DMS153 (cell line): ENCODE data around the gene ACTR1A.
"Not testable (repeated sequence)": the region's sequence is repeated elsewhere in the genome, so short reads cannot be mapped to it uniquely, and the experiment has no call there.

Experiments used
- DNase-seq: peaks from one replicate; lab custom pipeline; 2025; lab: John Stamatoyannopoulos, UW

Gene ACTR1A

DNA sequence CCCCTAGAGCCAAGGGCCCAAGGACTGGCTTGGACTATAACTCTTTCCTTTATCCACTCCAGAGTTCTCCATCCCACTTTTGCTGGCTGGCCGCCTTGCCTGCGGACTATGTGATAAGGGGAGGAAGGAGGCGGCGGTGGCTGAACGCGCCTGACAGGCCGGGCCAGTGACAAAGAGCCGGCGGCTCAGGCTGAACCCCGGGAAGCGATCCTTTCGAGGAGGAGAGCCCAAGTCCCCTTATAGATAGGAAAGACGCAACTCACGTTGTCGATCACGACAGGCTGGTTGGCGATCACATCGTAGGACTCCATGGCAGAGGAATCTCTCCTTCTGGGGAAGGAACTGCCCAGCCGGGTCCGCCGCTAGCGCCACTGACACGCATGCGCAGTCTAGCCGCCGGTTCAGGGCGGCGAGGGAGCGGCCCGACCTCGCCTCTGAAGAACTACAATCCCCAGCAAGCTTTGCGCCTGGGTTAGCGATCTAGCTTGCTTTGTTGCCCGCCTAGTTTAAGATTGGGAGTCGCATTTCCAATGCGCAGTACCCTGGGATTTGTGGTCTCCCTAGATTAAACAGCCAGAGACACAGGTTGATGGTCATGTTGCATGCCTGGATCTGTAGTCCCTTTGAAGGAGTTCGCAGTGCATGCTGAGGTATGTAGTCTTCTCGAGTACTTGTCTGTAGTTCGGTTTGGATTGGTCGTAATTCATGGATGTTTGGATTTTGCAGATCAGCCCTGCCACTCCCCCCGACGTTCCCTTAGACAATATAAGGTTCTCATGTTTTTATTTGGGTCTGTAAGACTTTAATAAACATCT lies at the start of gene ACTR1A:
ACTR1A (minus strand) TSS at position 376 of the 815 bp plus-strand sequence; CDS start at position 311, 65 bp downstream.
- peak; percentile 100 for DNase-seq

DNA sequence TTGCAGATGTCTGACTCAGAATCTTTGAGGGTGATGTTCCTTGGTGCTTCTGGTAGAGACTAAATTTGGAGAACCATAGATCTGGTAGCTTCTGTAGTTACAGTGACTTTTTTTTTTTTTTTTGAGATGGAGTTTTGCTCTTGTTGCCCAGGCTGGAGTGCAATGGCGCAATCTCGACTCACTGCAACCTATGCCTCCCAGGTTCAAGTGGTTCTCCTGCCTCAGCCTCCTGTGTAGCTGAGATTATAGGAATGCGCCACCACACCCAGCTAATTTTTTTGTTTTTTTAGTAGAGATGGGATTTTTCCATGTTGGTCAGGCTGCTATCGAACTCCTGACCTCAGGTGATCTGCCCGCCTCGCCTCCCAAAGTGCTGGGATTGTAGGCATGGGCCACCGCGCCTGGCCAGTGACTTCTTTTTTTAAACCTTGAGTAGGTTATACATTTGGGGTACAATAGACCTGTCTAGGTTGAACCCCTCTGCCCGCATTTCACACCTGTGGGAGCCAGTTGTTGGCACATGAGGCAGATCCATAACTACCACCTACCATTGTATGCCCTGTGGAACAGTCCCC lies 48.2 kb upstream of the ACTR1A start:
- DNase-seq = no peak

- DNase-seq = no peak
These were observed 47.0 kb upstream of the ACTR1A start for GRCh38 chr10:102549549-102549948.

- no peak for DNase-seq
These were observed 44.3 kb upstream of the ACTR1A start for GRCh38 chr10:102546606-102547320.

DNA sequence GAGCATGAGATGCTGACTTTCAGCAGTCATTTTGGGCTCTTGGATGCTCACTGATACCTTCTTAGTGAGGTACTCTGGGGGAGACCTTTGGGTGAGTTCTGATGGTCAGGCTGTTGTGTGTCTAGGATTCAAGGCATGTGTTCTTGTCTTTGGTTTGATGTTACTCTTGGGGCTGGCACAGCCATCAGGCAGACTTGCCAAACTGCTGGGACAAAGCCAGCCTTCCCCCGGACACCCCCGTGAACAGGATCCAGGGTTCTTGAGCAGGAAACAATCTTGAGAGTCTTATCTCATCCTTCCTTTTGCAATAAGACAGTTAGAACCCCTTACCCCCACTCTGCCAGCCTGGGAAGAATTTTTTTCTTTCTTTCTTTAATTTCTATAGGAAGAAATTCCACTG lies 43.5 kb upstream of the ACTR1A start:
- DNase-seq = no peak

- no peak for DNase-seq
These were observed 42.9 kb upstream of the ACTR1A start for GRCh38 chr10:102545265-102545871.

DNA sequence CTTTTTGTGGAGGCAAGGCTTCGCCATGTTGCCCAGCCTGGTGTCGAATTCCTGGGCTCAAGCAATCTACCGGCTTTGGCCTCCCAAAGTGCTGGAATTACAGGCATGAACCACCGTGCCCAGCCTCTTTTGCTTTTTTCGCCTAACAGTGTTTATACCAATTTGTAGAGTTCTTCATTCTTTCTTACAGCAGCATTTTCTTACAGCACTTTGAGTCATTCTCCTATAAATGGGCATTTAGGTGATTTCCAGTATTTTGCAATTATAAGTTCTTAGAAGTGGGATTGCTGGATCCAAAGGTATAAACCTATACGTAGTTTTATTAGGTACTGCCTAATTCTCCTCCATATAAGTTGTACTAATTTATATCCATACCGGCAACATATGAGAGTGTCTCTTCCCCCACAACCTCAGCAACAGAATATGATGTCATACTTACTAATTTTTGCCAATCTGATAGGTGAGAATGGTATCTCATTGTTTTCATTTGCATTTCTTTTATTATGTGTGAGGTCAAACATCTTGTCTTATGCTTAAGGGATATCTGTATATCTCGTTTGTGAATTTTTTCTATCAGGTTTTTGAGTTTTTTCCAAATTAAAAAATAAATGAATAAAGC lies 40.4 kb upstream of the ACTR1A start:
- no peak for DNase-seq

DNA sequence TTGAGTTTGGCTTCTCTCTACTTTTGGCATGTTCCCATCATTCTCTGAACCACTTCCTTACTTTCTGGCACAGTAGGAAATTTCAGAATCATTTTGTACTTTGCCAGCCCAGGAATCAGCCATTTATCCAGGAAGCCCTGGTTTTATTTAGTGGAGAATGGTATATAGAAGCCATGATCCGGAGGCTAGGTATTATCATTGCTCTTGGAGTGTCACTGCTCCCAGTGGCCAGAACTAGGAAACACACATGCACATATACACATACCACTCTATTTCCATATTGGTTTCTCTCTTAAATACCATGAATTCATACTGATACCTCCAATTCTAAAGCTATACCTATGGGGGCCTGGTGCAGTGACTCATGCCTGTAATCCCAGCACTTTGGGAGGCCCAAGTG lies 37.5 kb upstream of the ACTR1A start:
- no peak for DNase-seq

DNA sequence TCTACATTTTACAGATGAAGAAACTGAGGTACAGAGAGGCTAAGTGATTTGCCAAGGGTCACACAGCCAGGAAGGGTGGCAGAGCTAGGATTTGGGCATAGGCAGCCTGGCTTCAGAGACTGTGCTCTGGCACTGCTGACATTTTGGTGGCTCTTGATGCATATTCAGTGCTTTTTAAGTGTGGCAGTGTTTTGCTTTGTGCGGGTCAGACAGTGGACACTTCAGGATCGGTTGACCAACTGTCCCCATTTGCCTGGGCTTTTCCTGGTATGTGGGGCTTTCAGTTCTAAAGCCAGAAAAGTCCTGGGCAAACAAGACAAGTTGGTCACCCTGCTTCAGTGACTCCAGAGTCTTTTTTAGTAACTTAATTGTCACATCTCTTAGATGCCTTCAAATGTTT lies 36.3 kb upstream of the ACTR1A start:
- DNase-seq = no peak

DNA sequence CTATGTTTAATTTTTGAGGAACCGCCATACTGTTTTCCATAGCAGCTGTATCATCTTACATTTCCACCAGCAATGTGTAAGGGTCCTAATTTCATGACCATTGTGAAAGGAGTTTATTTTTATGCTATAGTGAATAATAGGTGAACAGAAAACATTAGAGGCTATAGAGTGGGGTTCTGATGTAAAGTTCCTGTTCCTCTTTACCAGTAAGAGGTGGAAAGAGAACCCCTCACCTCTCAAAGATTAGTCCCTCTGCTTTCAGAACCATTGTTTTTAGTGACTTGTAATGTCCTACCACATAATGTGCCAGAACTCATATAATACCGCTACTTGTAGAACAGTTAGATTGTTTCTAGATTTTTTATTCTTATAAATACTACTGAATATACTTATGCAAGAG lies 35.4 kb upstream of the ACTR1A start:
- DNase-seq = no peak

DNA sequence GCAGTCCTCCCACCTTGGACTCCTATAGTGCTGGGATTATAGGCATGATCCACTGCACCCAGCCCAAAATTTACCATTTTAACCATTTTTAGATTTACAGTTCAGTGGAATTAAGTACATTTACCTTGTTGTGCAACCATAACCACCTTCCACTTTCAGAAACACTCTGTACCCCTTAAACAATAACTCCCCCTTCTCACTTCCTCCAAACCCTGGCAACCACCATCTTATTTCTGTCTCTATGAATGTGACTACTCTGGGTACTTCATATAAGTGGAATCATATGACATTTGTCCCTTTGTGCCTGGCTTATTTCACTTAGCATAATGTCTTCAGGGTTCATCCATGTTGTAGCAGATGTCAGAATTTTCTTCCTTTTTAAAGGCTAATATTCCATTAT lies 34.9 kb upstream of the ACTR1A start:
- DNase-seq = no peak

DNA sequence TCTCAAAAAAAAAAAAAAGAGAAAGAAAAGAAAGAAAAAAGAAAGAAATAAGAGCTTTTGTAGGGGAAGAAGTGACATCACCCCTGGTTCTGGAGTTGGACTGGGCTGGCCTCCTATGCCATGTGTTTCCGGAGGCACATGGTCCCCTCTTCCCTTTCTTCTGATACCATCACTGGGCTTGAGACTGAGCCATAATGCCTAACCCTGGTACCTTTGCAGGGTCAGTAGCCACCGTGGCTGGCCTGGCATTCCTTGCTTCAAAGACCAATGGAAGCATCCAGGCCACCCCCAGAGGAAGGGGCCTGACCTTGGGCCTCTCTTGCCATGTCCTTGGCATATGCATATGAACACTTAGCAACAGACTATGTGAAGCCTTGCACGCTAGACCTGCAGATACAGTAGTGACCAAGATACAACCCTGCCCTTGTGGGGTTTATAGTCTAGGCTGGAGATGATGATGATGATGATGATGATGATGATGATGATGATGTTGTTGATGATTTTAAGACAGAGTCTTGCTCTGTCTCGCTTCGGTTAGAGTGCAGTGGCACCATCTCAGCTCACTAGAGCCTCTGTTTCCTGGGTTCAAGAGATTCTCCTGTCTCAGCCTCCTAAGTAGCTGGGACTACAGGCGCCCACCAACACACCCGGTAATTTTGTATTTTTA lies 33.1 kb upstream of the ACTR1A start:
- DNase-seq = no peak

DNA sequence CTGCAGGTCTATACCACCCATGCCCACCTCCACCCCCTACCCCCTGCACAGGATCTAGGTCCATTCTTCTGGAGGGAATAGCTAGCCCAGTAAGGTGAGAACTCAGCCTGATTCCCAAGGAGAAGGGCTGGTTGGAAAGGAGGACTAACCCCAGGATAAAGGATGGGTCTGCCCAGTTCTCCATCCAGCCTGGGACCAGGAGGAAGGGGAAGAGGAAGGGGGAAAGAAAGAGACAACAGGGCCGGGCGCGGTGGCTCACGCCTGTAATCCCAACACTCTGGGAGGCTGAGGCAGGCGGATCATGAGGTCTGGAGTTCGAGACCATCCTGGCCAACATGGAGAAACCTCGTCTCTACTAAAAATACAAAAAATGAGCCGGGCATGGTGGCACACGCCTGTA lies 32.5 kb upstream of the ACTR1A start:
- not testable (repeated sequence) for DNase-seq

GRCh38 chr10:102534333-102534732 lies 31.8 kb upstream of the ACTR1A start:
- DNase-seq = no peak

- DNase-seq = no peak
These were observed 25.0 kb upstream of the ACTR1A start for GRCh38 chr10:102527546-102527945.

GRCh38 chr10:102524746-102525145 lies 22.2 kb upstream of the ACTR1A start:
- DNase-seq = no peak

DNA sequence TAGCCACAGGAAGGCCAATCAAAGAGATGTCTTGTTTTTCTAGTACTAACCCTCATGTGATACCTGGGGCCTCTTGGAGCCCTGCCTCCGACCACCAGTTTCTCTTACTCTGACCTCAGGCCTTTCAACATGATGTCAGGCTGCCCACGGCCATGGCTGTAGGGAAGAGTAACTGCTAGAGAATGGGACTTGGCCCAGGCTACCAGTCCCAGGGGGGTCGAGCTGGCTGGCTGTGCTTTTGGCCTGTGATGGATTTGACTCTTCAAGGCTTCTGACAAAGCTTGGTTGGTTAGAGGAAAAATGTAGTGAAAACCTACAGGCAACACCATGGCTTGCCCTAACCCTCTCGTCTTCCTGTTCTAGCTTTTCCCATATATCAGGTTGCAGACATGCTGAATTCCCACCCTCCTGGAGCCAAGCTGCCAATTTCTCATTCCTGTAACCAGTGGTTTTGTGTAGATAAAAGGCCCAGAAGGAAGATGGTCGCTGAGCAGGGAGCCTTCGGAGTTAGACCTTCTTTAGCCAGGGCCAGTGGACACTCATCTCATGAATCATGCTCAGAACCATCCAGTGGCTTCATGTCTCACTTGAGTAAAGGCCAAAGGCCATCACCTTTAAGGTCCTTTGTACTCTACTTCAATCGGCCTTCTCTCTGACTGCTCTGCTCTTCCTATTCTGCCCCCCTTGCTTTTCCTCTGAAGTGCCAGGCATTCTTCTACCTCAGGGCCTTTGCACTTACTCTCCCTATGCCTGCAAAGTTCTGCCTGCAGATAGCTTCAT lies 20.9 kb upstream of the ACTR1A start:
- no peak for DNase-seq

DNA sequence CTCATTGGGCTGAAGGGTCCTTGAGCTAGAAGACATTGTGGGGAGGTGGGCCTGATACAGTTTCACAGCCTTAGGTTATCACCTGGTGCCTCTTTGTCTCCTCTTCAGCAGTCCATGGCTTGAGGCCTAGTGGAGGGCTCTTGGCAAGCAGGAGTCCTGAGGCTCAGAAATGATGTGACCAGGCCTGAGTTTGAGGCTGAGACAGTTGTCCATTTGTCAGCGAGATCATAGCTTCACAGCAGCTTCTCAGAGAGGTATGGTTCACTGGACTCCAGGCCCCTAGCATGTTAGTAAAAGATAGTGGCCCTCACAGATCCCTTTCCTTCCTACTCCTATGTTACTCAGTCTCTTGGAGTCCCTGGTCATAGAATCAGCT lies 20.4 kb upstream of the ACTR1A start:
- no peak for DNase-seq

DNA sequence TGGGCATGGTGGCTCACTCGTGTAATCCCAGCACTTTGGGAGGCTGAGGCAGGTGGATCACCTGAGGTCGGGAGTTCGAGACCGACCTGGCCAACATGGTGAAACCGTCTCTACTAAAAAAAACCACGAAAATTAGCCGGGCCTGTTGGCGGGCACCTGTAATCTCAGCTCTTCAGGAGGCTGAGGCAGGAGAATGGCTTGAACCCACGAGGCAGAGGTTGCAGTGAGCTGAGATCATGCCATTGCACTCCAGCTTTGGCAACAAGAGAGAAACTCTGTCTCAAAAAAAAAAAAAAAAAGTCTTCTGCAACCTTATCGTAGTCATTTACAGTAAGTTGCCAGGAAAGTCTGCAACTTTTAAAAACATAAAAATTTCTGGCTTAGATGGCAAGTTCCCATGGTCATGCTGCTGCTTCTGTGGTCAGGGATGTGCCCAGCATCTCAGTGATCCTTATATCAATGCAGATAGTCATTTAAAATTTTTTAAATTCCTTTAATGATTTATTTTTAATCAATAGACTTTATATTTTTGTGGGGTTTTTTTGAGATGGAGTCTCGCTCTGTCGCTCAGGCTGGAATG lies 16.8 kb upstream of the ACTR1A start:
- no peak for DNase-seq

- no peak for DNase-seq
These were observed 15.0 kb upstream of the ACTR1A start for GRCh38 chr10:102517553-102517952.

- no peak for DNase-seq
These were observed 13.2 kb upstream of the ACTR1A start for GRCh38 chr10:102515724-102516123.
